ENCODE measurements around the gene AAGAB.

GRCh38 chr15:67178569-67179210, 75.8 kb downstream of the AAGAB start:
- TF ChIP-seq POLR2AphosphoS5 (IDR thresholded peaks at IDR 0.05) (peak in 2 of 3 donors; percentile 39 to 45), POLR2A (IDR thresholded peaks at IDR 0.05) (no peak), EP300 (IDR thresholded peaks at IDR 0.05; ENCODE audit: low read depth) (no peak)
- TF ChIP-seq, protein P1, sequence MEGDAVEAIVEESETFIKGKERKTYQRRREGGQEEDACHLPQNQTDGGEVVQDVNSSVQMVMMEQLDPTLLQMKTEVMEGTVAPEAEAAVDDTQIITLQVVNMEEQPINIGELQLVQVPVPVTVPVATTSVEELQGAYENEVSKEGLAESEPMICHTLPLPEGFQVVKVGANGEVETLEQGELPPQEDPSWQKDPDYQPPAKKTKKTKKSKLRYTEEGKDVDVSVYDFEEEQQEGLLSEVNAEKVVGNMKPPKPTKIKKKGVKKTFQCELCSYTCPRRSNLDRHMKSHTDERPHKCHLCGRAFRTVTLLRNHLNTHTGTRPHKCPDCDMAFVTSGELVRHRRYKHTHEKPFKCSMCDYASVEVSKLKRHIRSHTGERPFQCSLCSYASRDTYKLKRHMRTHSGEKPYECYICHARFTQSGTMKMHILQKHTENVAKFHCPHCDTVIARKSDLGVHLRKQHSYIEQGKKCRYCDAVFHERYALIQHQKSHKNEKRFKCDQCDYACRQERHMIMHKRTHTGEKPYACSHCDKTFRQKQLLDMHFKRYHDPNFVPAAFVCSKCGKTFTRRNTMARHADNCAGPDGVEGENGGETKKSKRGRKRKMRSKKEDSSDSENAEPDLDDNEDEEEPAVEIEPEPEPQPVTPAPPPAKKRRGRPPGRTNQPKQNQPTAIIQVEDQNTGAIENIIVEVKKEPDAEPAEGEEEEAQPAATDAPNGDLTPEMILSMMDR (IDR thresholded peaks at IDR 0.05), result no peak
